GM23338 (cell line): Measurements from ENCODE around the gene UXS1. TPM values are rescaled to one million over a fixed set of nuclear protein-coding genes. Genes with fewer than 3 reads are reported as not detected.

Experiments used
- ATAC-seq: fragments of 200-7000 bp; cut with Tn5 transposase; 3 replicates; pipeline ENCODE4 v1.9.1; 2020
- DNase-seq: peaks from one replicate; pipeline ENCODE4 v3.0.0-alpha.2; 2015; ENCODE audit warnings: low spot score
- H2AFZ ChIP-seq: fragments of 200-600 bp; sonication (generic); 2 replicates; pipeline ENCODE4 v1.8.0; 2016; ENCODE audit warnings: antibody characterized with exemption, mild to moderate bottlenecking, moderate library complexity
- H3F3A ChIP-seq: fragments of 200-600 bp; sonication (generic); replicated peaks from 2 replicates; pipeline ENCODE4 v1.8.0; 2017; ENCODE audit warnings: antibody characterized with exemption, mixed run types, low read depth
- H3K27ac ChIP-seq: fragments of 200-600 bp; sonication (generic); 2 replicates; pipeline ENCODE4 v1.6.1; 2016; ENCODE audit warnings: low read depth
- H3K27me3 ChIP-seq: fragments of 200-600 bp; sonication (generic); 2 replicates; pipeline ENCODE4 v1.8.0; 2016; ENCODE audit warnings: mild to moderate bottlenecking, mixed run types, moderate library complexity; ENCODE audit not compliant: insufficient read depth
- H3K36me3 ChIP-seq: fragments of 200-600 bp; sonication (generic); 2 replicates; pipeline ENCODE4 v1.8.0; 2016; ENCODE audit warnings: mild to moderate bottlenecking; ENCODE audit not compliant: insufficient read depth
- H3K4me1 ChIP-seq: fragments of 200-600 bp; sonication (generic); 2 replicates; pipeline ENCODE4 v1.8.0; 2016; ENCODE audit warnings: mild to moderate bottlenecking, moderate library complexity; ENCODE audit not compliant: insufficient read depth
- H3K4me2 ChIP-seq: fragments of 200-600 bp; sonication (generic); 2 replicates; pipeline ENCODE4 v1.7.1; 2017; ENCODE audit warnings: mixed run types
- H3K4me3 ChIP-seq: fragments of 200-600 bp; sonication (generic); 2 replicates; pipeline ENCODE4 v1.6.1; 2016; ENCODE audit warnings: mixed run types
- H3K79me2 ChIP-seq: fragments of 200-600 bp; sonication (generic); replicated peaks from 2 replicates; pipeline ENCODE4 v1.8.0; 2017; ENCODE audit warnings: mild to moderate bottlenecking; ENCODE audit not compliant: insufficient read depth
- H3K9me2 ChIP-seq: fragments of 200-600 bp; sonication (generic); 2 replicates; pipeline ENCODE4 v1.8.0; 2017; ENCODE audit not compliant: insufficient read depth
- H4K20me1 ChIP-seq: fragments of 200-600 bp; sonication (generic); replicated peaks from 2 replicates; pipeline ENCODE4 v1.8.0; 2017; ENCODE audit warnings: mild to moderate bottlenecking; ENCODE audit not compliant: insufficient read depth
- H3K27ac Mint-ChIP-seq: 2 replicates; pipeline ENCODE4 v1.8.0; 2020; ENCODE audit warnings: inconsistent platforms, mild to moderate bottlenecking, moderate library complexity, mixed read lengths
- H3K27me3 Mint-ChIP-seq: 3 replicates; pipeline ENCODE4 v1.8.0; 2022; ENCODE audit warnings: low read depth, mild to moderate bottlenecking, moderate library complexity, mixed read lengths, inconsistent platforms; ENCODE audit not compliant: insufficient read depth, poor library complexity
- H3K36me3 Mint-ChIP-seq: 3 replicates; pipeline ENCODE4 v1.8.0; 2021; ENCODE audit warnings: low read depth, mild to moderate bottlenecking, inconsistent platforms, moderate library complexity, mixed read lengths
- H3K4me1 Mint-ChIP-seq: 3 replicates; pipeline ENCODE4 v1.8.0; 2020; ENCODE audit warnings: mild to moderate bottlenecking, inconsistent platforms, mixed read lengths
- H3K4me3 Mint-ChIP-seq: 3 replicates; pipeline ENCODE4 v1.8.0; 2021; ENCODE audit warnings: moderate library complexity, mild to moderate bottlenecking, inconsistent platforms, mixed read lengths
- H3K9me3 Mint-ChIP-seq: 3 replicates; pipeline ENCODE4 v1.8.0; 2020; ENCODE audit warnings: moderate library complexity, mild to moderate bottlenecking, inconsistent platforms, mixed read lengths
- EZH2 ChIP-seq: fragments of 200-600 bp; sonication (generic); IDR thresholded peaks from one replicate; pipeline ENCODE4 v1.8.0; 2017; ENCODE audit warnings: antibody characterized with exemption, mild to moderate bottlenecking, low read depth; ENCODE audit not compliant: unreplicated experiment
- NANOG ChIP-seq: IDR thresholded peaks from 2 replicates; pipeline ENCODE4 v1.6.1; 2016; ENCODE audit warnings: antibody characterized with exemption, borderline replicate concordance
- POLR2AphosphoS5 ChIP-seq: IDR thresholded peaks from 2 replicates; pipeline ENCODE4 v1.6.1; 2016; ENCODE audit warnings: antibody characterized with exemption, low read depth
- ZNF114 ChIP-seq: fragments of 250-450 bp; sonication (Bioruptor Pico); IDR thresholded peaks from 2 replicates; pipeline ENCODE4 v1.5.0; 2020; ENCODE audit warnings: mild to moderate bottlenecking, moderate library complexity
- ZNF331 ChIP-seq: fragments of 250-450 bp; sonication (Bioruptor Pico); IDR thresholded peaks from 2 replicates; pipeline ENCODE4 v1.5.0; 2020; ENCODE audit warnings: low read depth, mild to moderate bottlenecking, moderate library complexity
- ZNF462 ChIP-seq: fragments of 250-450 bp; sonication (Bioruptor Pico); IDR thresholded peaks from 2 replicates; pipeline ENCODE4 v1.5.0; 2020; ENCODE audit warnings: mild to moderate bottlenecking, moderate library complexity
- polyA plus RNA-seq: library from polyadenylated mRNA; unstranded; fragments of >200 nt; fragmentation: Nextera tagmentation; extraction: Ambion mirVana; gene quantifications from 2 replicates; pipeline ENCODE4 v1.2.1, GENCODE V29; 2016
- total RNA-seq: library from RNA; depleted of rRNA; stranded (reverse); fragments of >200 nt; shearing (Covaris generic); gene quantifications from 2 replicates; pipeline ENCODE4 v1.2.3, GENCODE V29; 2014
- TF ChIP-seq, protein P1 (sequence below): IDR thresholded peaks from one replicate; pipeline ENCODE4 v1.6.1; 2018; ENCODE audit warnings: antibody characterized with exemption; ENCODE audit not compliant: unreplicated experiment

UXS1 gene
- total and polyA plus RNA-seq, 2 experiments from 2014 or later = 48.7 to 131 TPM

DNA sequence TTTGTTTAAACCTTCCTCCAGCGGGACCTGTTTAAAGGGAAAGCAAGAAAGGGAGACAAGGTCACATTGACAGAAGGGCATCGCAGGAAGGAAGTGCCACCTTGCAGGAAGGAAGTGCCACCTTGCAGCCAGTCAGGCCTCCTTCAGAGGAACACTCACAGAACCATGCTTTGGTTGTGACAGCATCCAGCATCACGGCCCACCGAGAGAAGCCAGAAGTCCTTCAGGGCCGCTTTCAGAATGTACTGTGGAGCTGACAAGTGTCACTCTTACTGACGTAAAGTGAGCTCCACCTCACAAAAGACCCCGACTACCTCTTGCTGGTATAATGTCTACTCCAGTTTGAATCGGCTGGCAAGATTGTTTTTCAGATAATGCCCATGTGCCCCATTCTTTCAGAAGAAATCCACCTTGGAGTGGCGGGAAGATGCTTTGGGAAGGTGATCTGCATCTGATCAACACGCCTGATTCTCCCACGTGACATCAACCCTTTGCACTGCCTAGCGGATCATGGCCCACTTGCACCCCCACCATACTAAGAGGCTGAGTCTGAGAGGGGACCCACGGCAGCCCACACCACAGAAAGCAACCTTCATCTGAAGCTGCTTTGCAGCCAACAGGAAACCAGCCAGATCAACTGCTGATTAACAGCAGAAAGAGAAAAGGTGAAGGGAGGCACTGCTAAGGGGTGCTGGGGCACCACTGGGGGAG is 99.8 kb downstream of the UXS1 start (continued):
- TF ChIP-seq, protein P1, sequence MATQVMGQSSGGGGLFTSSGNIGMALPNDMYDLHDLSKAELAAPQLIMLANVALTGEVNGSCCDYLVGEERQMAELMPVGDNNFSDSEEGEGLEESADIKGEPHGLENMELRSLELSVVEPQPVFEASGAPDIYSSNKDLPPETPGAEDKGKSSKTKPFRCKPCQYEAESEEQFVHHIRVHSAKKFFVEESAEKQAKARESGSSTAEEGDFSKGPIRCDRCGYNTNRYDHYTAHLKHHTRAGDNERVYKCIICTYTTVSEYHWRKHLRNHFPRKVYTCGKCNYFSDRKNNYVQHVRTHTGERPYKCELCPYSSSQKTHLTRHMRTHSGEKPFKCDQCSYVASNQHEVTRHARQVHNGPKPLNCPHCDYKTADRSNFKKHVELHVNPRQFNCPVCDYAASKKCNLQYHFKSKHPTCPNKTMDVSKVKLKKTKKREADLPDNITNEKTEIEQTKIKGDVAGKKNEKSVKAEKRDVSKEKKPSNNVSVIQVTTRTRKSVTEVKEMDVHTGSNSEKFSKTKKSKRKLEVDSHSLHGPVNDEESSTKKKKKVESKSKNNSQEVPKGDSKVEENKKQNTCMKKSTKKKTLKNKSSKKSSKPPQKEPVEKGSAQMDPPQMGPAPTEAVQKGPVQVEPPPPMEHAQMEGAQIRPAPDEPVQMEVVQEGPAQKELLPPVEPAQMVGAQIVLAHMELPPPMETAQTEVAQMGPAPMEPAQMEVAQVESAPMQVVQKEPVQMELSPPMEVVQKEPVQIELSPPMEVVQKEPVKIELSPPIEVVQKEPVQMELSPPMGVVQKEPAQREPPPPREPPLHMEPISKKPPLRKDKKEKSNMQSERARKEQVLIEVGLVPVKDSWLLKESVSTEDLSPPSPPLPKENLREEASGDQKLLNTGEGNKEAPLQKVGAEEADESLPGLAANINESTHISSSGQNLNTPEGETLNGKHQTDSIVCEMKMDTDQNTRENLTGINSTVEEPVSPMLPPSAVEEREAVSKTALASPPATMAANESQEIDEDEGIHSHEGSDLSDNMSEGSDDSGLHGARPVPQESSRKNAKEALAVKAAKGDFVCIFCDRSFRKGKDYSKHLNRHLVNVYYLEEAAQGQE = no peak
- TF ChIP-seq POLR2AphosphoS5 = no peak
- TF ChIP-seq EZH2 = no peak
- no peak for TF ChIP-seq NANOG
- TF ChIP-seq ZNF114 (CRISPR knock-in tag) = no peak
- no peak for TF ChIP-seq ZNF331 (CRISPR knock-in tag)

DNA sequence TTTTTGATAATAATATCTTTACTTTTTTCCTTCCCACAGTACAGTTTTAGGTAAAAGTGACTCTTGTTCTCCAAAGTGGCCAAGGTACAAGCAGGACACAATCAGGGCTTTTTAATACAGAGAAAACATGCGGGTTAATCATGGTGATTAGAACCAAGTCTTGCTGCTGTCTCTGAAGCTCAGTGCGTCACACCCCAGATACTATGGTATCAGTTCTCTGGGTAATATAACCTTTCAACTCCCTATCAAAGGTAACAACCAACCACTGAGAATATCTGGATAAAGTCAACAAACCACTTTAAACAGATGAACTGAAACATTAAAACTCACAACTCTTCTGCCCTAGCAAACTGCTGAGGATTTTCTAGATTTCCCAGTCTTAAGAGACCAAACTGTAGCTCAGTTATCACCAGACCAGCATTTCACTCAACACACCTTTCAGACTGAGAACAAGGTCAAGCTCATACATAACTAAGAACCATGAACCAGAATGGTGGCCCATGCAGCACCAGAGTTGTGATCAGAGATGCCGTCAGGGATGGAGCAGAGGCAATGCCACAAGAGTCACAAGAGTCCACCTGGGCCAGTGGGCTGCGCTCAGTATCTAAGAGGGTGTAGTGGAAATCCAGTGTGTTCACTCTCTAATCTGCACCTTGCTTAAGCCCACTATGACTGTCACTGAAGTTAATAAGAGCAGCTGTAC is 103.0 kb downstream of the UXS1 start:
- Mint-ChIP-seq H3K4me1 (peaks cover 2% of the 10 kb centered on the region), H3K4me3 (no peak overlapping the region), H3K36me3 (peaks cover 19% of the 10 kb centered on the region), H3K27ac (no peak overlapping the region), H3K9me3 (no peaks in the 10 kb centered on the region), H3K27me3 (no peaks in the 10 kb centered on the region)
- H4K20me1 ChIP-seq = 0 out of 2 replicates have a peak, but pooled peaks cover 7% of the 10 kb centered on the region
- no peak overlapping the region for H3K4me3 ChIP-seq
- H3K79me2 ChIP-seq = no peaks in the 10 kb centered on the region
- H3K4me2 ChIP-seq = no peak overlapping the region
- DNase-seq = no peak
- no peaks in the 10 kb centered on the region for H3F3A ChIP-seq
- no peaks in the 10 kb centered on the region for H3K27me3 ChIP-seq
- TF ChIP-seq ZNF462 (CRISPR knock-in tag) = no peak
- ATAC-seq = no peak
- H3K27ac ChIP-seq = no peak overlapping the region
- no peak overlapping the region for H2AFZ ChIP-seq
- no peaks in the 10 kb centered on the region for H3K4me1 ChIP-seq
- H3K9me2 ChIP-seq = no peaks in the 10 kb centered on the region
- H3K36me3 ChIP-seq = peaks cover 4% of the 10 kb centered on the region; the same call in 1 of the 2 replicates
